Stimulated activated CD8-positive, alpha-beta memory T cell treated with anti-CD3 and anti-CD28 coated beads, Interleukin-7, amount 100 ng/mL, for 24 hours (primary cell): ENCODE results near the gene PRH2.

ENCODE experiments used
- DNase-seq: peaks from one replicate; pipeline ENCODE4 v3.0.0-alpha.2; 2020; ENCODE audit warnings: low read depth

The PRH2 gene

GRCh38 chr12:10928746-10929286 is at the start of gene PRH2:
PRH2 (plus strand) TSS chr12:10929236; CDS start chr12:10929274, 38 bp downstream.
- no peak for DNase-seq

- no peak for DNase-seq
Measured at GRCh38 chr12:10884086-10884725, 44.8 kb upstream of the PRH2 start, which contains the start of gene PRH1. PRH1 (minus strand) TSS chr12:10884255; CDS start chr12:10884217, 38 bp downstream.

- no peak for DNase-seq
Measured at GRCh38 chr12:10889226-10889625, 39.8 kb upstream of the PRH2 start.

- DNase-seq, result no peak
Measured at GRCh38 chr12:10891937-10892336, 37.1 kb upstream of the PRH2 start.

GRCh38 chr12:10896854-10897253 is 32.2 kb upstream of the PRH2 start:
- no peak for DNase-seq

GRCh38 chr12:10900530-10900929 is 28.5 kb upstream of the PRH2 start:
- DNase-seq, result no peak

- no peak for DNase-seq
Measured at GRCh38 chr12:10900972-10901371, 28.1 kb upstream of the PRH2 start.

GRCh38 chr12:10901427-10901826 is 27.6 kb upstream of the PRH2 start:
- no peak for DNase-seq

GRCh38 chr12:10904686-10905085 is 24.4 kb upstream of the PRH2 start:
- no peak for DNase-seq

GRCh38 chr12:10909462-10909861 is 19.6 kb upstream of the PRH2 start, which contains the start of gene TAS2R13:
TAS2R13 (minus strand) TSS chr12:10909562; CDS start chr12:10909298, 264 bp downstream.
- no peak for DNase-seq

- DNase-seq, result no peak
Measured at GRCh38 chr12:10910380-10910779, 18.7 kb upstream of the PRH2 start.

GRCh38 chr12:10919809-10920208 is 9.2 kb upstream of the PRH2 start:
- DNase-seq, result no peak

- DNase-seq, result no peak
Measured at GRCh38 chr12:10926269-10926668, 2.8 kb upstream of the PRH2 start.

- DNase-seq, result no peak
Measured at GRCh38 chr12:10936506-10936905, 7.5 kb downstream of the PRH2 start.

GRCh38 chr12:10939163-10939562 is 10.1 kb downstream of the PRH2 start, which contains the start of gene TAS2R14:
TAS2R14 (minus strand) TSS chr12:10939263; CDS start chr12:10939207, 56 bp downstream.
- no peak for DNase-seq

GRCh38 chr12:10940389-10940788 is 11.4 kb downstream of the PRH2 start:
- no peak for DNase-seq

GRCh38 chr12:10941369-10941768 is 12.3 kb downstream of the PRH2 start:
- DNase-seq, result no peak

- DNase-seq, result no peak
Measured at GRCh38 chr12:10941916-10942607, 13.0 kb downstream of the PRH2 start.

GRCh38 chr12:10943167-10943566 is 14.1 kb downstream of the PRH2 start:
- no peak for DNase-seq

- no peak for DNase-seq
Measured at GRCh38 chr12:10952645-10953044, 23.6 kb downstream of the PRH2 start.

GRCh38 chr12:10956085-10956484 is 27.0 kb downstream of the PRH2 start:
- DNase-seq, result no peak

- DNase-seq, result no peak
Measured at GRCh38 chr12:10957741-10958140, 28.7 kb downstream of the PRH2 start.

- no peak for DNase-seq
Measured at GRCh38 chr12:10959804-10960203, 30.8 kb downstream of the PRH2 start.
